Measurements from ENCODE around the gene MRPS23.

- TF ChIP-seq CTCF (IDR thresholded peaks at IDR 0.05; ENCODE audit: insufficient read depth, low read length, poor library complexity, severe bottlenecking) (no peak), EZH2phosphoT487 (conservative IDR thresholded peaks at IDR 0.05; ENCODE audit: low read length) (no peak)
These were observed 46.8 kb downstream of the MRPS23 start for GRCh38 chr17:57803021-57803420.

Data from SU-DHL-6 (cell line).